NCI-H2081 (cell line): Measurements from ENCODE around the gene ZNF487.
"Not testable (repeated sequence)": the region's sequence is repeated elsewhere in the genome, so short reads cannot be mapped to it uniquely, and the experiment has no call there.

Experiments
- DNase-seq, 2 experiments: peaks; one replicate each; lab custom pipeline; 2025; lab: John Stamatoyannopoulos, UW

Gene ZNF487

GRCh38 chr10:43404704-43405084 lies 32.2 kb upstream of the ZNF487 start:
- DNase-seq, result no peak

GRCh38 chr10:43407148-43407575 lies 29.7 kb upstream of the ZNF487 start:
- peak in 1 of 2 experiments; percentile 11 for DNase-seq

GRCh38 chr10:43407576-43408330 lies 29.2 kb upstream of the ZNF487 start:
- peak; percentile 65 to 80 for DNase-seq

GRCh38 chr10:43408331-43408709 lies 28.6 kb upstream of the ZNF487 start:
- no peak for DNase-seq

GRCh38 chr10:43408710-43409384 lies 28.1 kb upstream of the ZNF487 start, which contains the start of gene HNRNPF:
HNRNPF (minus strand) TSS chr10:43409186; CDS start chr10:43387884, 21,302 bp downstream.
- DNase-seq, result peak; percentile 89 to 90

DNA sequence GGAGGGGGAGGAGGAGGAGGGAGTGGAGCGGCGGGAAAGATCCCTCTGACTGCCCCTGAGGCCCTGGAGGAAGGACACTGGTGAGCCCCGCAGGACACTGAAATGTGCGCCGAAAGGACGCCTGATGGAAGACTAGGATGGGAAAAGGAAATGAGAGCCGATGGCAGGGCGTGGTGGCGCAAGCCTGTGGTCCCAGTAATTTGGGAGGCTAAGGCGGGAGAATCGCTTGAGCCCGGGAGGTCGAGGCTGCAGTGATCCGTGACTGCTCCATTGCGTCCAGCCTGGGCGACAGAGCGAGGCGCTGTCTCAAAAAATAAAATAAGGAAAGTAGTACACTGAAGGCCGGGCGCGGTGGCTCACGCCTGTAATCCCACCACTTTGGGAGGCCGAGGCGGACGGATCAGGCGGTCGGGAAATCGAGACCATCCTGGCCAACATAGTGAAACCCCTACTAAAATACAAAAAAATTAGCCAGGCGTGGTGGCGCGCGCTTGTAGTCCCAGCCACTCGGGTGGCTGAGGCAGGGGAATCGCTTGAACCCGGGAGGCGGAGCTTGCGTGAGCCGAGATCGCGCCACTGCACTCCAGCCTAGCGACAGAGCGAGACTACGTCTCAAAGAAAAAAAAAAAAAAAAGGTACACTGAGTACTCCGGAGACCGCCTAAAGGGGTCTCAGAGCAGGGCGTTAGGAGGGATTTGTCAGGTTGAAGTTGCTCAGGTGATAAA lies 27.4 kb upstream of the ZNF487 start:
- peak; percentile 17 to 24 for DNase-seq

- no peak for DNase-seq
Observed at GRCh38 chr10:43410345-43410744, 26.6 kb upstream of the ZNF487 start.

- no peak for DNase-seq
Observed at GRCh38 chr10:43411536-43411935, 25.4 kb upstream of the ZNF487 start.

GRCh38 chr10:43415544-43415943 lies 21.4 kb upstream of the ZNF487 start:
- DNase-seq, result no peak

GRCh38 chr10:43417950-43418768 lies 18.8 kb upstream of the ZNF487 start:
- no peak for DNase-seq

DNA sequence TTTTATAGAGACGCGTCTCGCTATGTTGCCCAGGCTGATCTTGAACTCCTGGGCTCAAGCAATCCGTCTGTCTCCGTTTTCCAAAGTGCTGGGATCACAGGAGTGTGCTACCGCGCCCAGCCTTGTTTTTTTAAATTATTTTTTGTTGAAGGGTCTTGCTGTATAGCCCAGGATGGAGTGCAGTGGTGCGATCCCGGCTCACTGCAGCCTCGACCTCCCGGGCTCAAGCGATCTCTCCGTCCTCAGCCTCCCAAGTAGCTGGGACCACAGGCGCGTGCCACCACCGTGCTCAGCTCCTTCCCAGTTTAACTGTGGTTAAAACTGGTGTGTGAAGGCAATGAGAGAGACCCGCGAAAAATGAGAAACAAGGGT lies 16.9 kb upstream of the ZNF487 start:
- DNase-seq, result no peak

- DNase-seq, result peak; percentile 35 to 60
Observed at GRCh38 chr10:43420369-43421200, 16.3 kb upstream of the ZNF487 start.

DNA sequence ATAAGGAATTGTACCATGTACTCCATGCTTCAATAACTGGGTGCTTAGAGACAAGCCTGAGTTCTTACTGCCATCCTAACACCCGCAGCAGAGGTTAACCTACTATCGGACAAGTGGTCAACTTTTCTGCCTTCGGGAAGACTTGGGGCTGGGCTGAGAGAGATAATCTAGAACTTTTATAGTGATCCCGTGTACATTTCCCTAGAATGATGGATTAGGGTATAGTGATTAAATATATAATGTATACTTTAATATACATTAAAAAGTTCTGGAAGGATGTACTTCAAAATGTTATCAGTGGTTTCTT lies 15.8 kb upstream of the ZNF487 start:
- no peak for DNase-seq

DNA sequence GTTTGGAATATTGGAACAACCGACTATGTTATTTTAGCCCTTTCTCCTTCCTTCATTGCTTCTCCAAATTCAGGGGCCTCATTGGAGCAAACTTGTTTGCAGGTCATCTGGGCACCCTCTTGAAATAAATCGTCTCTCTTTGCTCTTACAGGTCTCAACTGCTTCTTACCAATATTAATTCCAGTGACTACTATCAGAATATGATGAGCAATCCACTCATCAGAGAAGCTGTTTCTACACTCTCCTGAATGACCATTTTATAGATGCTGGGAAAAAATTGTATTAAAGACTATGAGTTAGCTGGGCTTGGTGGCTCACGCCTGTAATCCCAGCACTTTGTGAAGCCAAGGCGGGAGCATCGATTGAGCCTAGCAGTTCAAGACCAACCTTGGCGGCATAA lies 15.4 kb upstream of the ZNF487 start:
- DNase-seq, result no peak

DNA sequence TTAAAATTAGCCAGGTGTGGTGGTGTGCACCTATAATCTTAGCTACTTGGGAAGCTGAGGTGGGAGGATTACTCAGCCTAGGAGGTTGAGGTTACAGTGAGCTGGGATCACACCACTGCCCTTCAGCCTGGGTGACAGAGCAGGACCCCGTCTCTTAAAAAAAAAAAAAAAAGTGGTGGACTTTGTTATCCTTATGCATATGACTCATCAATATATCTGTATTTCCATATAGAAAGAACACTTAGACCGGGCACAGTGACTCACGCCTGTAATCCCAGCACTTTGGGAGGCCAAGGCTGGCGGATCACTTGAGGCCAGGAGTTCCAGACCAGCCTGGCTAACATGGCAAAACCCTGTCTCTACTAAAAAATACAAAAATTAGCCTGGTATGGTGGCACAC lies 15.0 kb upstream of the ZNF487 start:
- DNase-seq, result not testable (repeated sequence)

DNA sequence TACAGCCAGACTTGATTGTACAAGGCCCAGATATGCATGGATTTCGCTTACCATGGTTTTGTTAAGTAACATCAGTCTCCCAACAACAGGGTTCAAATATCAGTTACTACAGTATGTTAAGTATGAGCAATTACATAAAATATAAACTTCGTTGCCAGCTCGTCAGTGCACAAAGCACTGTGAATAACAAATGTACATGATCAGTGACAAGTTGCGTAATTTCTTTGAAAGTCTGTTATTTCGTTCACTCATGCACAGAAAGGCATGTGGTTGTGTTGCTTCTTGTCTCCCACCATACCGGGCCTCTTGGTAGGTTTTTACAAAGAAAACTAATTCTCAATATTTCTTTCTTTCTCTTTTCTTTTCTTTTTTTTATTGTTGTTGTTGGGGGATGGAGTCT lies 12.5 kb upstream of the ZNF487 start:
- no peak for DNase-seq

- not testable (repeated sequence) for DNase-seq
Observed at GRCh38 chr10:43426476-43426875, 10.4 kb upstream of the ZNF487 start.

- no peak for DNase-seq
Observed at GRCh38 chr10:43427166-43427825, 9.6 kb upstream of the ZNF487 start.

- no peak for DNase-seq
Observed at GRCh38 chr10:43430926-43431663, 5.8 kb upstream of the ZNF487 start.
